Mucosa of rectum (tissue), 2 donors: ENCODE data around the gene CMAS.

ENCODE experiments used
- H3K27ac ChIP-seq, 2 donors: one replicate each; pipeline ENCODE4 v1.7.0; 2013; ENCODE audit warnings: inconsistent platforms in 2 of 2, low read depth in 2 of 2, low read length in 2 of 2
- H3K27me3 ChIP-seq, 2 donors: one replicate each; pipeline ENCODE4 v1.7.0; 2013; ENCODE audit warnings: low read length in 2 of 2; ENCODE audit not compliant: control insufficient read depth in 2 of 2, insufficient read depth in 2 of 2
- H3K36me3 ChIP-seq, 2 donors: one replicate each; pipeline ENCODE4 v1.7.0; 2013; ENCODE audit warnings: low read length in 2 of 2; ENCODE audit not compliant: control insufficient read depth in 2 of 2, insufficient read depth in 2 of 2
- H3K4me1 ChIP-seq, 2 donors: one replicate each; pipeline ENCODE4 v1.7.0; 2013; ENCODE audit warnings: low read length in 2 of 2, mild to moderate bottlenecking in 1 of 2; ENCODE audit not compliant: control insufficient read depth in 2 of 2, insufficient read depth in 2 of 2
- H3K4me3 ChIP-seq, 2 donors: one replicate each; pipeline ENCODE4 v1.7.0; 2013; ENCODE audit warnings: low read length in 2 of 2
- H3K9ac ChIP-seq, 2 donors: one replicate each; pipeline ENCODE4 v1.7.0; 2013; ENCODE audit warnings: low read length in 2 of 2, low read depth in 1 of 2, mild to moderate bottlenecking in 1 of 2
- H3K9me3 ChIP-seq, 2 donors: one replicate each; pipeline ENCODE4 v1.7.0; 2013; ENCODE audit warnings: low read length in 2 of 2; ENCODE audit not compliant: control insufficient read depth in 2 of 2
- donor health status: healthy.
- donor health status: Normal muscosa, but diverticular disease.

The CMAS gene

GRCh38 chr12:22101749-22102243 is 55.8 kb downstream of the CMAS start:
- Histone ChIP-seq H3K36me3 (no peaks in the 10 kb centered on the region), H3K9ac (no peak overlapping the region), H3K4me3 (no peak overlapping the region), H3K27me3 (no peaks in the 10 kb centered on the region), H3K4me1 (no peaks in the 10 kb centered on the region), H3K27ac (no peak overlapping the region), H3K9me3 (no peaks in the 10 kb centered on the region)

DNA sequence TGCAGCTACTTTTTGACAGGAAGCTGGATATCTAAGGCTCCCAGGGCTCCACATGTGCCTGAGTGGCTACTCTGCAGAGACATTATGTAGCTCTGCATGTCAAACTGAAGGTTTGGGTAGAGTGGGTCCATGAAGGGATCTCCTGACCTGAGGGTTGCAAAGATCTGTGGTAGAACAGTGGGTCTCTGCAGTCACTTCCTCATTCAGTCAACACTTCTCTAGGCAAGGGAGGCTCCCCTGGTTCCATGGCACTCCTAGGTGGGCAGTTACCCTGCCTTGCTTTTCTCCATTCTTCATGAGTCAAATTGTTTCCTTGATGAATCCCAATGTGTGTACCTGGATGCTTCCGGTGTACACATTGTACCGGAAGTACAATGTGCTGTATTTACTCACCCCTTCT is 57.4 kb downstream of the CMAS start:
- Histone ChIP-seq H3K4me1 (no peaks in the 10 kb centered on the region), H3K4me3 (no peak overlapping the region), H3K27ac (no peak overlapping the region), H3K36me3 (no peaks in the 10 kb centered on the region), H3K27me3 (no peaks in the 10 kb centered on the region), H3K9ac (no peak overlapping the region), H3K9me3 (no peaks in the 10 kb centered on the region)

DNA sequence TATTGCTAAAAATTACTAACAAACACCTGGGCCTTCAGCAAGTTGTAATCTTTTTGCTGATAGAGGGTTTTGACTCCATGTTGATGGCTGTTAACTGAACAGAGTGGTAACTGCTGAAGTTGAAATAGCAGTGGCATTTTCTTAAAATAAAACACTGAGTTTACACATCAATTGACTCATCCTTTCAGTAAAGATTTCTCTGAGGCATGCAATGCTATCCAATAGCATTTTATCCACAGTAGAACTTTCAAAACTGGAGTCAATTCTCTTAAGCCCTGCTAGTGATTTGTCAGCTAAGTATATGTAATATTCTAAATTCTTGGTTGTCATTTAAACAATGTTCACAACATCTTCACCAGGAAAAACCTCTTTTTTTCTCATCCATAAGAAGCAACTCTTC is 59.5 kb downstream of the CMAS start:
- H3K27me3 ChIP-seq, result no peaks in the 10 kb centered on the region
- H3K36me3 ChIP-seq, result no peaks in the 10 kb centered on the region
- no peaks in the 10 kb centered on the region for H3K9me3 ChIP-seq
- H3K4me3 ChIP-seq, result no peak overlapping the region
- no peak overlapping the region for H3K9ac ChIP-seq
- no peaks in the 10 kb centered on the region for H3K4me1 ChIP-seq
- no peak overlapping the region for H3K27ac ChIP-seq

GRCh38 chr12:22110176-22110575 is 64.2 kb downstream of the CMAS start:
- no peak overlapping the region for H3K27ac ChIP-seq
- no peak overlapping the region for H3K9ac ChIP-seq
- H3K9me3 ChIP-seq, result no peaks in the 10 kb centered on the region
- H3K27me3 ChIP-seq, result no peaks in the 10 kb centered on the region
- H3K4me1 ChIP-seq, result no peaks in the 10 kb centered on the region
- no peak overlapping the region for H3K4me3 ChIP-seq
- H3K36me3 ChIP-seq, result no peaks in the 10 kb centered on the region
